T-cell (primary cell): Measurements from ENCODE around the gene ZC3H7B. TPM values are rescaled to one million over a fixed set of nuclear protein-coding genes. Genes with fewer than 3 reads are reported as not detected.

ENCODE experiments used
- ATAC-seq, 4 experiments: fragments of 200-7000 bp in 3 of 4; fragments of 150-1000 bp in 1 of 4; cut with Tn5 transposase; replicated peaks in 1 of 4; 1 replicate in 3 of 4; 2 replicates in 1 of 4; pipeline ENCODE4 v1.10.0; 2021; ENCODE audit warnings: moderate library complexity in 3 of 4, mild to moderate bottlenecking in 2 of 4, moderate number of reproducible peaks in 1 of 4
- CTCF ChIA-PET, 2 donors: fragments of 300-600 bp; sonication (Branson Sonifier 250); formaldehyde crosslinking; loops; one replicate each; lab custom pipeline; 2022; ENCODE audit warnings: antibody characterized with exemption in 2 of 2; lab: Charles Lee
- POLR2A ChIA-PET, 2 donors: fragments of 300-600 bp; sonication (Branson Sonifier 250); formaldehyde crosslinking; loops; one replicate each; lab custom pipeline; 2022; ENCODE audit warnings: antibody characterized with exemption in 2 of 2; lab: Charles Lee
- DNase-seq, 35 experiments: peaks; one replicate each; pipeline versions ENCODE4 v3.0.0 to v3.0.0-alpha.2; 2013 to 2023
- H3K27ac ChIP-seq: one replicate; pipeline ENCODE4 v1.5.1; 2013; ENCODE audit warnings: low read length
- H3K27me3 ChIP-seq, 2 experiments: replicated peaks in 1 of 2; 1 replicate in 1 of 2; 2 replicates in 1 of 2; pipeline versions ENCODE4 v1.6.1 to v1.7.0; 2013; ENCODE audit warnings: low read length in 1 of 2, mixed read lengths in 1 of 2; ENCODE audit not compliant: control insufficient read depth in 2 of 2, insufficient read depth in 2 of 2; ENCODE audit errors: extremely low read depth in 1 of 2
- H3K36me3 ChIP-seq, 2 donors: 1 replicate in 1 of 2; 2 replicates in 1 of 2; pipeline versions ENCODE4 v1.6.1 to v1.7.0; 2013; ENCODE audit warnings: low read length in 1 of 2; ENCODE audit not compliant: control insufficient read depth in 2 of 2, insufficient read depth in 1 of 2; ENCODE audit errors: extremely low read depth in 1 of 2
- H3K4me1 ChIP-seq, 2 experiments: 1 replicate in 1 of 2; 2 replicates in 1 of 2; pipeline versions ENCODE4 v1.6.1 to v1.7.0; 2013; ENCODE audit warnings: low read length in 2 of 2, mixed read lengths in 1 of 2; ENCODE audit not compliant: insufficient read depth in 2 of 2, control insufficient read depth in 1 of 2; ENCODE audit errors: extremely low read depth in 1 of 2
- H3K4me3 ChIP-seq, 2 donors: 1 replicate in 1 of 2; 2 replicates in 1 of 2; pipeline versions ENCODE4 v1.5.1 to v1.7.0; 2013; ENCODE audit warnings: mild to moderate bottlenecking in 2 of 2, low read length in 1 of 2, moderate library complexity in 1 of 2; ENCODE audit not compliant: control insufficient read depth in 1 of 2; ENCODE audit errors: extremely low read depth in 1 of 2
- H3K9me3 ChIP-seq: 2 replicates; pipeline ENCODE4 v1.7.0; 2013
- H3K27ac Mint-ChIP-seq, 2 donors: one replicate each; pipeline ENCODE4 v1.8.0; 2020 to 2021; ENCODE audit warnings: mild to moderate bottlenecking in 2 of 2, mixed read lengths in 2 of 2
- H3K27me3 Mint-ChIP-seq, 2 donors: one replicate each; pipeline ENCODE4 v1.8.0; 2021 to 2022; ENCODE audit warnings: mixed read lengths in 2 of 2
- H3K36me3 Mint-ChIP-seq: one replicate; pipeline ENCODE4 v1.8.0; 2021; ENCODE audit warnings: mixed read lengths
- H3K4me1 Mint-ChIP-seq, 3 donors: one replicate each; pipeline ENCODE4 v1.8.0; 2020 to 2022; ENCODE audit warnings: mixed read lengths in 3 of 3, mild to moderate bottlenecking in 1 of 3
- H3K4me3 Mint-ChIP-seq, 3 donors: one replicate each; pipeline ENCODE4 v1.8.0; 2020 to 2022; ENCODE audit warnings: mild to moderate bottlenecking in 3 of 3, mixed read lengths in 3 of 3, moderate library complexity in 3 of 3
- H3K9me3 Mint-ChIP-seq, 3 donors: one replicate each; pipeline ENCODE4 v1.8.0; 2020 to 2022; ENCODE audit warnings: mixed read lengths in 3 of 3
- WGBS: methylation state at CpG from one replicate; pipeline ENCODE4 v1.1.5; 2013; ENCODE audit warnings: missing lambda C conversion rate; ENCODE audit not compliant: insufficient coverage; 5-methylcytosine and 5-hydroxymethylcytosine counted together
- total RNA-seq, 35 experiments: library from RNA in 6 of 35; stranded (reverse) in 6 of 35; fragments of 120-200 nt in 1 of 35; gene quantifications; one replicate each; pipeline versions ENCODE4 v1.2.1 to v1.2.4 and lab custom pipeline; 2013 to 2026

The ZC3H7B gene, protein sequence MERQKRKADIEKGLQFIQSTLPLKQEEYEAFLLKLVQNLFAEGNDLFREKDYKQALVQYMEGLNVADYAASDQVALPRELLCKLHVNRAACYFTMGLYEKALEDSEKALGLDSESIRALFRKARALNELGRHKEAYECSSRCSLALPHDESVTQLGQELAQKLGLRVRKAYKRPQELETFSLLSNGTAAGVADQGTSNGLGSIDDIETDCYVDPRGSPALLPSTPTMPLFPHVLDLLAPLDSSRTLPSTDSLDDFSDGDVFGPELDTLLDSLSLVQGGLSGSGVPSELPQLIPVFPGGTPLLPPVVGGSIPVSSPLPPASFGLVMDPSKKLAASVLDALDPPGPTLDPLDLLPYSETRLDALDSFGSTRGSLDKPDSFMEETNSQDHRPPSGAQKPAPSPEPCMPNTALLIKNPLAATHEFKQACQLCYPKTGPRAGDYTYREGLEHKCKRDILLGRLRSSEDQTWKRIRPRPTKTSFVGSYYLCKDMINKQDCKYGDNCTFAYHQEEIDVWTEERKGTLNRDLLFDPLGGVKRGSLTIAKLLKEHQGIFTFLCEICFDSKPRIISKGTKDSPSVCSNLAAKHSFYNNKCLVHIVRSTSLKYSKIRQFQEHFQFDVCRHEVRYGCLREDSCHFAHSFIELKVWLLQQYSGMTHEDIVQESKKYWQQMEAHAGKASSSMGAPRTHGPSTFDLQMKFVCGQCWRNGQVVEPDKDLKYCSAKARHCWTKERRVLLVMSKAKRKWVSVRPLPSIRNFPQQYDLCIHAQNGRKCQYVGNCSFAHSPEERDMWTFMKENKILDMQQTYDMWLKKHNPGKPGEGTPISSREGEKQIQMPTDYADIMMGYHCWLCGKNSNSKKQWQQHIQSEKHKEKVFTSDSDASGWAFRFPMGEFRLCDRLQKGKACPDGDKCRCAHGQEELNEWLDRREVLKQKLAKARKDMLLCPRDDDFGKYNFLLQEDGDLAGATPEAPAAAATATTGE
- 10 to 100 TPM; 38.5 to 50.3 (median 47.9) TPM for total RNA-seq
- 28.1 TPM for total RNA-seq (2013)
- 101 to 245 (median 146) reads per million in 29 experiments for total RNA-seq (lab: John Stamatoyannopoulos, UW)

DNA sequence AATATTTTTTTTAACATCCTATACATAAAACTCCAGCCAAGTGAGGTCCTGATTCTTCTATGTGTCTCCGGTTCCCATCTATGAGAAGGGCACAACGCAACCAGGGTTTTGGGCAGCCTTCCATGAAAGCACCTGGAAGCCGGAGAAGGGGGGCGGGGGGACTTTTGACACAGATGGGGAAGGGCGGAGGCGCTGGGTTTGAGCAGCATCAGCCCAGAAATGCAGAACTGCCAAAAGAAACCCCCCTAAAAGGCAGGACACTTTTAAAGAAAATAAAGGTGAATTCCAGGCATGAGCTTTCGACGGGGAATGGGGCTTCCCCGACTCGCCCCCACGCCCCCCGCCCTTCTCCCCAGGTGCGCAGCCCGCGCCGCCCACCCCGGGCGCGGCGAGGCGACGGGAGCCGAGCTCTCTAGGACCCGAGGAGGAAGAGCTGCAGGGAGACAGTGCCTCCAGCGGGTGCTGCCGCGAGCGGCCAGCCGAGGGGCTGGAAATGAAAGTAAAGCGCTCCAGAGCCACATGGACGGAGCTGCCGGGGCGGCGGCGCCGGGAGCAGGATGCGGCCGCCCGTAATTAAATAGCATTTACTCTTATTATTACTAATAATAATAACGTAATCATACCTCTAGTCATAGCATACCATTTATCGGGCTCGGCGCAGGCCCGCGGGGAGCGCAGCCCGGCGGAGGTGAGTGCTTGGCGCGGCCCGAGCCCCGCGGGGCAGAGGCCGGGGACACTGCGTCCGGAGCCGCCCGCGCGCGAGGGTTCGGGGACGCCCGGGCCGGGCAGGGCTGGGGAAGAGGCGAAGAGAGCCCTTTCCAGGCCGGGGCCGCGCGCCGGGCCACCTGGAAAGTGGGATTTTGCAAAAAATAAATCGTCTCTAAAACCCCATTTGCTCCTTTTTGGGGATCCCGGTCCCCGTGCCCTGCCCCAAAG is at the start of gene ZC3H7B:
Gene ZC3H7B, plus strand, starts transcription at position 441 of the 936 bp plus-strand sequence. CDS start 19,136 bp downstream, outside the sequence.
- DNase-seq (peak; percentile 64 to 92 (median 82)), ATAC-seq (peak; percentile 97 to 98 (median 98))
- Mint-ChIP-seq H3K4me3 (peak within 1 kb of the TSS; percentile 71 to 81 (median 74)), H3K4me1 (peaks cover 25 to 33% (median 32%) of the 10 kb centered on the region in 3 donors), H3K27ac (peak within 1 kb of the TSS; percentile 85 to 87), H3K36me3 (no peaks in the 10 kb centered on the region), H3K27me3 (no peaks in the 10 kb centered on the region), H3K9me3 (no peaks in the 10 kb centered on the region)
- H3K27me3 ChIP-seq = peaks cover 0 to 2% of the 10 kb centered on the region in 2 experiments
- CTCF ChIA-PET = interaction anchor here in 1 of 2 donors (0.6 to 1.2 kb wide), 8 partner anchors 9 to 379 kb away, joined by 3 to 9 read pairs (median 4); partner anchors contain the start of genes ACO2, PHF5A, RANGAP1 and TEF
- POLR2A ChIA-PET = interaction anchor here (0.5 to 1.2 kb wide), 6 partner anchors 12 to 208 kb away, joined by 3 to 12 read pairs (median 4); partner anchors contain the start of genes RANGAP1 (in 1 of the 2) and TEF (in 1 of the 2)
- 0% methylated on average over 33 of the region's 74 CpGs for WGBS
- H3K4me1 ChIP-seq = peaks cover 3 to 24% of the 10 kb centered on the region in 2 experiments
- H3K27ac ChIP-seq = peak within 1 kb of the TSS; percentile 92
- no peaks in the 10 kb centered on the region for H3K9me3 ChIP-seq
- H3K4me3 ChIP-seq = peak within 1 kb of the TSS; percentile 85 to 97
- peaks cover 0 to 7% of the 10 kb centered on the region in 2 donors for H3K36me3 ChIP-seq

DNA sequence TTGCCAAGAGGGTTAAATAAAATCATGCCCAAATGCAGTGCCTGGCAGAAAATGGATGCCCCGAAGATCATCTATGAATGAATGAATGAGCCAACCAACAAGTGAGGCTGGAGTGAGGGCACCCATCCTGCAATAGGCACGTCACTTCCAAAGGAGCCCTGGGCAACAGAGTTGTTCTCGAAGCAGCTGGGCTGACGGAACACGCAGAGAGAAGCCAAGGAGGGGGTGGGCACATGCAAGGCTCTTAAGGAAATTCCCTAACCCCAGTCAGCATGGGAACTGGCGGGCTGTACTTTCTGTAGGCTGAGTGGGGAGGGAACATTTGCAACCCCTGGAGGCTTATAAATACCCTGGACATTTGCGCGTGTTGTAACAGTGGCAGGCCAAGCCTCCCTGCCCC is 49.0 kb upstream of the ZC3H7B start:
- Mint-ChIP-seq H3K4me3 (no peak overlapping the region), H3K9me3 (no peaks in the 10 kb centered on the region), H3K27me3 (no peaks in the 10 kb centered on the region), H3K27ac (no peak overlapping the region), H3K36me3 (peaks cover 41% of the 10 kb centered on the region), H3K4me1 (no peaks in the 10 kb centered on the region)
- H3K27me3 ChIP-seq = no peaks in the 10 kb centered on the region
- H3K4me3 ChIP-seq = no peak overlapping the region
- ChIA-PET POLR2A (no interaction called here), CTCF (no interaction called here)
- H3K4me1 ChIP-seq = no peaks in the 10 kb centered on the region
- ATAC-seq (no peak), DNase-seq (no peak)
- no peak overlapping the region for H3K27ac ChIP-seq
- 100% methylated on average over 5 of the region's 8 CpGs for WGBS
- H3K36me3 ChIP-seq = peaks cover 36 to 90% of the 10 kb centered on the region in 2 donors
- H3K9me3 ChIP-seq = no peaks in the 10 kb centered on the region

DNA sequence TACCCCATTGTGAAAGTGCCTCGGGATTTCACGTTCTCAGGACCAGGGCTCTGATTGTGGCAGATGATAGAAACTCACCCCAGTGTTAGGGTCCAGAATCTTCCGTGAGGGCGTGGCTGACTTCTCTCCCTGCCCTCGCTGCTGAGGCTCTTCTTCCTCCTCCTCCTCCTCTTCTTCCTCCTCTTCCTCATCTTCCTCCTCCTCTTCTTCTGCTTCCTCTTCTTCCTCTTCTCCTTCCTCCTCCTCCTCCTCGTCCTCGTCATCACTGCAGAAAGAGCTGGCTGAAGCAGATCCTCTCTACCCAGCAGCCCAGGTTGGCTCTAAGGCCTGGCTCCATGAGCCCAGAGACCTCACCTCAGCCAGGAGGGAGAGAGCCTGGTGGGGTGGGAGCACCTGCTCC is 47.1 kb upstream of the ZC3H7B start:
- no peaks in the 10 kb centered on the region for H3K27me3 Mint-ChIP-seq
- Histone ChIP-seq H3K27me3 (no peaks in the 10 kb centered on the region), H3K36me3 (peaks cover 27 to 90% of the 10 kb centered on the region in 2 donors), H3K4me3 (no peak overlapping the region), H3K9me3 (no peaks in the 10 kb centered on the region), H3K27ac (no peak overlapping the region), H3K4me1 (no peaks in the 10 kb centered on the region)
- POLR2A ChIA-PET = no interaction called here
- no peak overlapping the region for H3K27ac Mint-ChIP-seq
- CTCF ChIA-PET = no interaction called here
- no peaks in the 10 kb centered on the region for H3K4me1 Mint-ChIP-seq
- H3K36me3 Mint-ChIP-seq = peaks cover 43% of the 10 kb centered on the region
- DNase-seq (no peak), ATAC-seq (no peak)
- no peaks in the 10 kb centered on the region for H3K9me3 Mint-ChIP-seq
- WGBS = 87% methylated on average over 5 of the region's 7 CpGs
- H3K4me3 Mint-ChIP-seq = no peak overlapping the region

DNA sequence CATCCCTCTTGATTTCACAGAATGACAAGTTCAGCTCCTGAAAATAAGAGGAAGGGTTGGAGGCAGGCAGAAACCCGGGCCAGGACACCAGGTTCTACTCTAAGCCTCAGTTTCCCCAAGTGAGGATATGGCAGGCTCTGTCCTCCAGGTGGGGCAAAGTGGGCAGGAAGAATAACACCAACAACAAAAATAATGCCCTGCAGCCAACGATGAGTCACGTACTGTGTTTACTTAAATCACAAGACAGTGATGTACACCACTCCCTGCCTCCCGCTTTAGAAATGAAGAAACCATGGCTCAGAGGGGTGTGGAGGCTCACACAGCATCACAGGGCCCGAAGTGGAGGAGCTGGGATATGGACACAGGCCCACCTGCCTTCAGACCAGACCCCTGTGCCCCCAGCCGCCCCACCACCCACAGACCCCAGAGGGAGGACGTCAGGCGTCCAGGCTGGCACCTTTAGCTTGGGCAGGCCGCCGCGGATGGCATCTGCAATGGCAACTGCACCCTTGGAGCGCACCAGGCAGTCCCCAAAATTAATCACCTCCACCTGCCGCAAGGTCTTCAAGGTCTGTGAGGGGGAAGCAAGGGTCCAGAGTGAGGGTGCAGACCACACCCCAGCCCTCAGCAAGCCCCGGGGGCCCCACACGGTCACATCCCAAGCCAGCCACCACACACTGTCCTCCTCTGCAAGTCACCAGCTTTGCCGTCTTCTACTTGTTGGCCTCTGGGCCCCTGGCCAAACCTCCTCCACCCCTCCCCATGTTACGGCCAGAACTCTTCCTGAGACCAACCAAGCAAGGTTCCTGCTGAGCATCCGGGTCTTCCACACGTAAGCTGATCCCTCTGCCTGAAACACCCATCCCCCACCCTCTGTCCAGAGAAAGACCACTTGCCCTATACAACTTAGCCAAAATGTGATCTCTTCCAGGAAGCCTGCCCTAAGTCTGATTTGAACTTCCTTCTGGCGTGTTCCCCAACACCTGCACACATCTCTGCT is 44.8 kb upstream of the ZC3H7B start:
- no peaks in the 10 kb centered on the region for H3K4me1 ChIP-seq
- no peaks in the 10 kb centered on the region for H3K9me3 Mint-ChIP-seq
- WGBS = 96% methylated on average over 9 of the region's 20 CpGs
- CTCF ChIA-PET = no interaction called here
- H3K27me3 Mint-ChIP-seq = no peaks in the 10 kb centered on the region
- no peak overlapping the region for H3K4me3 ChIP-seq
- ATAC-seq (no peak), DNase-seq (no peak)
- no peak overlapping the region for H3K4me3 Mint-ChIP-seq
- H3K36me3 Mint-ChIP-seq = peaks cover 33% of the 10 kb centered on the region
- no peaks in the 10 kb centered on the region for H3K9me3 ChIP-seq
- H3K36me3 ChIP-seq = peaks cover 21 to 86% of the 10 kb centered on the region in 2 donors
- no peak overlapping the region for H3K27ac ChIP-seq
- H3K27ac Mint-ChIP-seq = no peak overlapping the region
- no peaks in the 10 kb centered on the region for H3K4me1 Mint-ChIP-seq
- POLR2A ChIA-PET = no interaction called here
- no peaks in the 10 kb centered on the region for H3K27me3 ChIP-seq

DNA sequence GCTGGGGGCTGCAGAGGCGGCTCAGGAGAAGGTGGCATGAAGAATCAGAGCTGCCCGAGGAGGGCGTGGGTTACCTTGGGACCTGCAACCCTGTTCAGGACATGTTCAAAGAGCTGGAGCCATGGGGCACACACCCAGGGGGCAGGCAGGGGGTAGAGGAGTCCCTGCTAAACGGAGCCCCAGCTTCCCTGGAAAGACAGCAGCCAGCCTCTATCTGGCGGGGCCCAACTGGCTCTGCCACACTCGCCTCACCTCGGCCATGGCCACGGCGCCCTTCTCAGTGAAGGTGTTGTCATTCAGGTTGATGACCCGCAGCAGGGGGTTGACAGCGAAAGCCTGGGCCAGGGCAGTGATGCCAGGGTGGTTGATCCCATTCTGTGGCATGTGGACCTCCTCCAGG is 43.6 kb upstream of the ZC3H7B start:
- no peak overlapping the region for H3K4me3 Mint-ChIP-seq
- 85% methylated on average over 10 of the region's 11 CpGs for WGBS
- H3K9me3 Mint-ChIP-seq = no peaks in the 10 kb centered on the region
- H3K36me3 Mint-ChIP-seq = peaks cover 34% of the 10 kb centered on the region
- no peaks in the 10 kb centered on the region for H3K9me3 ChIP-seq
- no peak overlapping the region for H3K27ac ChIP-seq
- H3K36me3 ChIP-seq = peaks cover 25 to 88% of the 10 kb centered on the region in 2 donors
- H3K4me3 ChIP-seq = no peak overlapping the region
- no peaks in the 10 kb centered on the region for H3K4me1 Mint-ChIP-seq
- no peaks in the 10 kb centered on the region for H3K4me1 ChIP-seq
- ChIA-PET POLR2A (no interaction called here), CTCF (no interaction called here)
- DNase-seq (no peak), ATAC-seq (no peak)
- no peaks in the 10 kb centered on the region for H3K27me3 Mint-ChIP-seq
- no peaks in the 10 kb centered on the region for H3K27me3 ChIP-seq
- H3K27ac Mint-ChIP-seq = no peak overlapping the region
